SU-DHL-6 (cell line): ENCODE measurements around the gene PRKCZ.

Experiments
- EZH2phosphoT487 ChIP-seq: fragments of 200-600 bp; sonication (generic), shearing (Covaris generic); conservative IDR thresholded peaks from 2 replicates; pipeline ENCODE4 v1.6.1; 2018; ENCODE audit warnings: mild to moderate bottlenecking, antibody characterized with exemption, low read length, moderate library complexity, mixed read lengths
- TF ChIP-seq, protein P1 (sequence below): fragments of 200-600 bp; sonication (generic); IDR thresholded peaks from one replicate; pipeline ENCODE4 v1.5.1; 2017; ENCODE audit warnings: antibody characterized with exemption, mild to moderate bottlenecking, low read length, moderate library complexity; ENCODE audit not compliant: insufficient read depth, poor library complexity, severe bottlenecking

DNA sequence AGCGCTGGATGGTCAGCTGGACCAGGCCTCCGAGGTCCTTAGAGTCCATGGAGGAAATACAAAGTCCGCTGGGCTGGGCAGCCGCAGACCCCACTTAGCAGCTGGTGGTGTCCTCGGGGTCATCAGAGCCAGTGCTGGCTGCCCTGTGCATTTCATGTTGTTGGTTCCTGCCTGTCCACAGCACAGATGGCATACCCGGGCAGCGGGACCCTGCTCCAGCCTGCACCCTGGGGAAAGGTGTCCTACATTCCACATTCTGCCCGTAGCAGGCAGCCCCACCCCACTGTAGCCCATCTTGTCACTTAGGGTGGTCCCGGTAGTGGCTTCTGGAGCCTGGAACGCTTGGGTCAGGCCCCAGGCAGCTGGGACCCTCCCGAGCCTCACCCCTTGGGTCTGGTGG is 19.8 kb downstream of the PRKCZ start:
- TF ChIP-seq, protein P1, sequence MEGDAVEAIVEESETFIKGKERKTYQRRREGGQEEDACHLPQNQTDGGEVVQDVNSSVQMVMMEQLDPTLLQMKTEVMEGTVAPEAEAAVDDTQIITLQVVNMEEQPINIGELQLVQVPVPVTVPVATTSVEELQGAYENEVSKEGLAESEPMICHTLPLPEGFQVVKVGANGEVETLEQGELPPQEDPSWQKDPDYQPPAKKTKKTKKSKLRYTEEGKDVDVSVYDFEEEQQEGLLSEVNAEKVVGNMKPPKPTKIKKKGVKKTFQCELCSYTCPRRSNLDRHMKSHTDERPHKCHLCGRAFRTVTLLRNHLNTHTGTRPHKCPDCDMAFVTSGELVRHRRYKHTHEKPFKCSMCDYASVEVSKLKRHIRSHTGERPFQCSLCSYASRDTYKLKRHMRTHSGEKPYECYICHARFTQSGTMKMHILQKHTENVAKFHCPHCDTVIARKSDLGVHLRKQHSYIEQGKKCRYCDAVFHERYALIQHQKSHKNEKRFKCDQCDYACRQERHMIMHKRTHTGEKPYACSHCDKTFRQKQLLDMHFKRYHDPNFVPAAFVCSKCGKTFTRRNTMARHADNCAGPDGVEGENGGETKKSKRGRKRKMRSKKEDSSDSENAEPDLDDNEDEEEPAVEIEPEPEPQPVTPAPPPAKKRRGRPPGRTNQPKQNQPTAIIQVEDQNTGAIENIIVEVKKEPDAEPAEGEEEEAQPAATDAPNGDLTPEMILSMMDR: no peak
- no peak for TF ChIP-seq EZH2phosphoT487
